ENCODE results near the gene AKT2.

AKT2 gene

GRCh38 chr19:40271706-40272105 is 13.4 kb downstream of the AKT2 start:
- DNase-seq, result no peak

- no peak for DNase-seq
Observed at GRCh38 chr19:40270362-40271089, 14.6 kb downstream of the AKT2 start.

GRCh38 chr19:40269216-40269940 is 15.8 kb downstream of the AKT2 start:
- DNase-seq, result no peak

- DNase-seq, result no peak
Observed at GRCh38 chr19:40267601-40267997, 17.5 kb downstream of the AKT2 start.

- DNase-seq, result no peak
Observed at GRCh38 chr19:40266912-40267600, 18.1 kb downstream of the AKT2 start.

GRCh38 chr19:40266119-40266518 is 19.0 kb downstream of the AKT2 start:
- DNase-seq, result peak; percentile 60

- DNase-seq, result no peak
Observed at GRCh38 chr19:40265763-40266099, 19.4 kb downstream of the AKT2 start.

GRCh38 chr19:40265055-40265762 is 19.9 kb downstream of the AKT2 start:
- no peak for DNase-seq

GRCh38 chr19:40264314-40265054 is 20.7 kb downstream of the AKT2 start:
- DNase-seq, result no peak

GRCh38 chr19:40263440-40264313 is 21.5 kb downstream of the AKT2 start:
- no peak for DNase-seq

- no peak for DNase-seq
Observed at GRCh38 chr19:40262422-40262821, 22.7 kb downstream of the AKT2 start.

- DNase-seq, result no peak
Observed at GRCh38 chr19:40261631-40262030, 23.5 kb downstream of the AKT2 start.

GRCh38 chr19:40257096-40257517 is 28.0 kb downstream of the AKT2 start:
- no peak for DNase-seq

- no peak for DNase-seq
Observed at GRCh38 chr19:40256512-40256911, 28.6 kb downstream of the AKT2 start.

GRCh38 chr19:40255619-40256166 is 29.5 kb downstream of the AKT2 start:
- no peak for DNase-seq

GRCh38 chr19:40254714-40255418 is 30.3 kb downstream of the AKT2 start:
- DNase-seq, result no peak

GRCh38 chr19:40253611-40254092 is 31.5 kb downstream of the AKT2 start:
- DNase-seq, result peak; percentile 16

- DNase-seq, result no peak
Observed at GRCh38 chr19:40252395-40252794, 32.8 kb downstream of the AKT2 start.

- no peak for DNase-seq
Observed at GRCh38 chr19:40251991-40252390, 33.2 kb downstream of the AKT2 start.

GRCh38 chr19:40251244-40251643 is 33.9 kb downstream of the AKT2 start:
- DNase-seq, result no peak

All from DMS153 (cell line).